ENCODE data around the gene ITGA1. TPM values are rescaled to one million over a fixed set of nuclear protein-coding genes. Genes with fewer than 3 reads are reported as not detected.

The ITGA1 gene
- total RNA-seq, 1 donor from 2014 or later, result 33.5 TPM

DNA sequence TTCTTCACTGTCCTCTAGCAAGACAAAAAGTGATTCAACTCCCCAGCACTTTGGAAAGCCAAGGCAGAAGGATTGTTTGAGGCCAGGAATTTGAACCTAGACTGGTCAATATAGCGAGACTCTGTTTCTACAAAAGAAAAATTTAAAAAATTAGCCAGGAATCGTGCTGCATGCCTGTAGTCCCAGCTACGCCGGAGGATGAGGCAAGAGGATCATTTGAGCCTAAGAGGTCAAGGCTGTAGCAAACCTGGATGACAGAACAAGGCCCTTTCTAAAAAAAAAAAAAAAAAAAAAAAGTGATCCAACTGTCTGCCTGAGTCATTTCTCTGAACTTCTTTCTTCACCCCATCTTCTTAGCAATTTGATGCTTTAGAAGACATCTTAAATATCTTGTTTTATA, 213.8 kb downstream of the ITGA1 start:
- H3K27me3 Mint-ChIP-seq (ENCODE audit: unreplicated experiment), result no peaks in the 10 kb centered on the region
- peaks cover 11% of the 10 kb centered on the region for H3K4me1 Mint-ChIP-seq (ENCODE audit: unreplicated experiment)
- H3K36me3 Mint-ChIP-seq (ENCODE audit: low read depth, unreplicated experiment), result peaks cover 3% of the 10 kb centered on the region
- no peak overlapping the region for H3K4me3 Mint-ChIP-seq (ENCODE audit: unreplicated experiment)
- no peak overlapping the region for H3K27ac Mint-ChIP-seq (ENCODE audit: unreplicated experiment)
- no peak for DNase-seq (ENCODE audit: low spot score)
- H3K9me3 Mint-ChIP-seq (ENCODE audit: unreplicated experiment), result no peaks in the 10 kb centered on the region
- TF ChIP-seq, protein P1, sequence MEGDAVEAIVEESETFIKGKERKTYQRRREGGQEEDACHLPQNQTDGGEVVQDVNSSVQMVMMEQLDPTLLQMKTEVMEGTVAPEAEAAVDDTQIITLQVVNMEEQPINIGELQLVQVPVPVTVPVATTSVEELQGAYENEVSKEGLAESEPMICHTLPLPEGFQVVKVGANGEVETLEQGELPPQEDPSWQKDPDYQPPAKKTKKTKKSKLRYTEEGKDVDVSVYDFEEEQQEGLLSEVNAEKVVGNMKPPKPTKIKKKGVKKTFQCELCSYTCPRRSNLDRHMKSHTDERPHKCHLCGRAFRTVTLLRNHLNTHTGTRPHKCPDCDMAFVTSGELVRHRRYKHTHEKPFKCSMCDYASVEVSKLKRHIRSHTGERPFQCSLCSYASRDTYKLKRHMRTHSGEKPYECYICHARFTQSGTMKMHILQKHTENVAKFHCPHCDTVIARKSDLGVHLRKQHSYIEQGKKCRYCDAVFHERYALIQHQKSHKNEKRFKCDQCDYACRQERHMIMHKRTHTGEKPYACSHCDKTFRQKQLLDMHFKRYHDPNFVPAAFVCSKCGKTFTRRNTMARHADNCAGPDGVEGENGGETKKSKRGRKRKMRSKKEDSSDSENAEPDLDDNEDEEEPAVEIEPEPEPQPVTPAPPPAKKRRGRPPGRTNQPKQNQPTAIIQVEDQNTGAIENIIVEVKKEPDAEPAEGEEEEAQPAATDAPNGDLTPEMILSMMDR (IDR thresholded peaks at IDR 0.05; ENCODE audit: unreplicated experiment), result no peak

DNA sequence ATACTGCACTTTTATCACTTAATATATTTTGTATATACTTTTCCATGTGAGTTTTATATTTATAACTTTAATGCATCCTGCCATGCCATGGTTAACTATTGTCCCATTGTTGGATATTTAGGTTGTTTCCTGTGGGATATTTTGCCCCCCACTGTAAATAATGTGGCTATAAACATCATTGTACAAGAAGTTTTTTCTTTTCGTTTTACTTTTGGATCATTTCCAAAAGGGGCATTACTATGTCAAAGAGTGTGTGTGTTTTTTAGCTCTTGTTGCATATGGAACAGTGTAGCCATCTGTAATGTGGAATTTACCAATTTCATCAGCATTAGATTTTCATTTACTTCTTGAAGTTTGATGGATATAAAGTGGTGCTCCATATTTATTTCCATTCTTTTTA, 214.8 kb downstream of the ITGA1 start:
- TF ChIP-seq, protein P1 (IDR thresholded peaks at IDR 0.05; ENCODE audit: unreplicated experiment), result no peak
- H3K4me1 Mint-ChIP-seq (ENCODE audit: unreplicated experiment), result peaks cover 11% of the 10 kb centered on the region
- no peaks in the 10 kb centered on the region for H3K27me3 Mint-ChIP-seq (ENCODE audit: unreplicated experiment)
- no peak overlapping the region for H3K4me3 Mint-ChIP-seq (ENCODE audit: unreplicated experiment)
- H3K27ac Mint-ChIP-seq (ENCODE audit: unreplicated experiment), result no peak overlapping the region
- H3K36me3 Mint-ChIP-seq (ENCODE audit: low read depth, unreplicated experiment), result peaks cover 3% of the 10 kb centered on the region
- no peak for DNase-seq (ENCODE audit: low spot score)
- no peaks in the 10 kb centered on the region for H3K9me3 Mint-ChIP-seq (ENCODE audit: unreplicated experiment)

DNA sequence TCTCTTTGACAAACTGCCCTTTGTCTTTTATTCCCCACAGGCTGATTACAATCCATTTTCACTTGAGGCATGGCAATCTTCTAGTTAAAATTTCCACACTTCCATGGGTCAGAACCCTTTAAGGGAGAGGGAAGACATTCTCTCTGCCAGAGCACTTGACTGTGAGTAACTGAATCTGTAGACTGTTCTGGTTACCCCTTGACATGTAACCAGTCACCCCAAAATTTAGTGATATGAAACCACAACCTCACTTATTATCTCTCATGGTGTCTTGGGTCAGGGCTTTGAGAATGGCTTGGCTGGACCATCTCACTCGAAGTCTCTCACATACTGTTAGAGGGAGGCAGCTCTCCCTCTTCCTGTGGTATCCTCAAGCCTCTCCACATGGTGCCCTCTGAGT, 215.4 kb downstream of the ITGA1 start:
- no peaks in the 10 kb centered on the region for H3K27me3 Mint-ChIP-seq (ENCODE audit: unreplicated experiment)
- peaks cover 3% of the 10 kb centered on the region for H3K36me3 Mint-ChIP-seq (ENCODE audit: low read depth, unreplicated experiment)
- no peak overlapping the region for H3K4me3 Mint-ChIP-seq (ENCODE audit: unreplicated experiment)
- peaks cover 11% of the 10 kb centered on the region for H3K4me1 Mint-ChIP-seq (ENCODE audit: unreplicated experiment)
- TF ChIP-seq, protein P1 (IDR thresholded peaks at IDR 0.05; ENCODE audit: unreplicated experiment), result no peak
- no peak overlapping the region for H3K27ac Mint-ChIP-seq (ENCODE audit: unreplicated experiment)
- no peaks in the 10 kb centered on the region for H3K9me3 Mint-ChIP-seq (ENCODE audit: unreplicated experiment)
- DNase-seq (ENCODE audit: low spot score), result no peak

DNA sequence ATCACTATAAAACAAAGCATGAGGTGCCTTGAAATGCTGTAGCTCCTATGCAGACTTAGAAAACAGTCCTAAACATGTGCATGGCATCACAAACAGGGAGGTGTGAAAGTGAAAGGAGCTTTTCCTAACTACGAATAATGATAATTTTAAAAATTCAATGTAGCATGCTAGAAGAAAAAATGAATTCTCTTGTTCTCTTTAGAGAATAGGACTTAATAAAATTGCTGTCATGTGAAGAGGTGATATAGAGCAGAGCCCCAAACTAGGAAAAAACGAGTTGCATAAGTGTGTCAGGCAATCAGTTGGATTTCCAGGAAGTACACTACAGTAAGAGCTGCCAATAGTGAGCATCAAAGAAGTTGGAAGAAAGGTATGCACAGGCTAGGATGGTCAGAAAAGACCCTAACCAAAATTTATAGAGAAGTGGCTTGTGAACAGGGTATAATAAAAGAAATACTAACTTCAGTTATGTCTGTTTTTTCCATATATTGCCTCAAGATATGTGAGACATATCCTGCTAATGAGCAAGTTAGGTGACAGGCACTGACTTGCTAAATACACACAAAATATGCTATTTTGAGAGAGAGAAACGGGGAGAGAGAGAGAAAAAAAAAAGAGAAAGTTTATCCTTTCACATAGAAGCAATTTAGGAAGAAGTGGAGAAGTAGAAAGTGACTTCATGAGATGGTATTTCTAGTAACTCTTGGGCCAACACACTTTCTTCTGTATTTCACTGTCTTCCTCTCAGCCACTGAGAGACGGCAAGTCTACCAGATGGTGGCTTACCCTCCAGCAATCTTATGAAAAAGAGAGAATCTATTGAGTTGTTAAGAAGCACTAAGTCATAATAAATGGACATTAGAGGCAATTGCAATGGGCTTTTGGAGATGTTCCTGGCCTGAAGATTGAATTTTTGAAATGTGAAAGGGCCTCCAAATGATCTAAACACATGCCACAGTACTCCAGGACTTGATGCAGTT, 219.5 kb downstream of the ITGA1 start:
- DNase-seq (ENCODE audit: low spot score), result no peak
- H3K9me3 Mint-ChIP-seq (ENCODE audit: unreplicated experiment), result no peaks in the 10 kb centered on the region
- H3K4me1 Mint-ChIP-seq (ENCODE audit: unreplicated experiment), result peaks cover 11% of the 10 kb centered on the region
- no peak overlapping the region for H3K4me3 Mint-ChIP-seq (ENCODE audit: unreplicated experiment)
- TF ChIP-seq, protein P1 (IDR thresholded peaks at IDR 0.05; ENCODE audit: unreplicated experiment), result no peak
- H3K27ac Mint-ChIP-seq (ENCODE audit: unreplicated experiment), result no peak overlapping the region
- no peaks in the 10 kb centered on the region for H3K27me3 Mint-ChIP-seq (ENCODE audit: unreplicated experiment)
- H3K36me3 Mint-ChIP-seq (ENCODE audit: low read depth, unreplicated experiment), result peaks cover 3% of the 10 kb centered on the region

DNA sequence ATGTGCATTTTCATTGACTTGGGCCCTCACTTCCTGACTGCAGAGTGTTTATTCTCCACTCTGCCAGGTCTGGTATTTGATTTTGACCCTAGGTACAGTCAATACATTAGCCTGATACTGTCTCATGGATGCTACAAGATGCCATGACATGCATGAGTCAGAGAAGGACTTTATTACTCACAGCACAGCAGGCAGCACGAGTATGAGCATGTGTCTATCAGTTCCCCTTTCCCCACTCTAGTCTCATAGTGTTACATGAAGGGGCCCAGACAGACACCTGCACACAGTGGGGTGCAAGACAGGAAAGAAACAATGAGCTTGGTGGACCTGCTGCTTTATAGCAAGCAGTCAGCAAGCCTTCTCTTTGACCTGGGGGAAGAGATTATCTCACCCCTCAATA, 221.0 kb downstream of the ITGA1 start:
- no peak for DNase-seq (ENCODE audit: low spot score)
- no peak overlapping the region for H3K27ac Mint-ChIP-seq (ENCODE audit: unreplicated experiment)
- H3K4me3 Mint-ChIP-seq (ENCODE audit: unreplicated experiment), result no peak overlapping the region
- no peaks in the 10 kb centered on the region for H3K9me3 Mint-ChIP-seq (ENCODE audit: unreplicated experiment)
- H3K36me3 Mint-ChIP-seq (ENCODE audit: low read depth, unreplicated experiment), result no peaks in the 10 kb centered on the region
- H3K27me3 Mint-ChIP-seq (ENCODE audit: unreplicated experiment), result no peaks in the 10 kb centered on the region
- TF ChIP-seq, protein P1 (IDR thresholded peaks at IDR 0.05; ENCODE audit: unreplicated experiment), result no peak
- peaks cover 8% of the 10 kb centered on the region for H3K4me1 Mint-ChIP-seq (ENCODE audit: unreplicated experiment)
